ENCODE results near the gene OTUB2. TPM values are rescaled to one million over a fixed set of nuclear protein-coding genes. Genes with fewer than 3 reads are reported as not detected.

Gene OTUB2
- total and polyA plus RNA-seq, 8 donors: 0.30 to 1.3 (median 0.66) TPM

- Histone ChIP-seq H3K9me3 (no peaks in the 10 kb centered on the region), H3K4me1 (peaks cover 0 to 7% (median 0%) of the 10 kb centered on the region in 3 donors), H3K27ac (no peak overlapping the region), H3K4me3 (no peak overlapping the region), H3K36me3 (peaks cover 0 to 83% (median 63%) of the 10 kb centered on the region in 3 donors), H3K27me3 (no peaks in the 10 kb centered on the region)
- WGBS, 2 donors: 67 to 73% methylated on average over 9 of the region's 9 CpGs
- intact Hi-C loops (cut with DNase I): no loop called here
- DNase-seq: peak in 1 of 6 donors; percentile 12
- TF ChIP-seq CTCF (IDR thresholded peaks at IDR 0.05): peak in 1 of 4 donors; percentile 18
- no peak for FAIRE-seq
- peak in 2 of 4 donors; percentile 24 to 40 for ATAC-seq
These were observed 25.0 kb downstream of the OTUB2 start for GRCh38 chr14:94051115-94051514.

- no peaks in the 10 kb centered on the region for H3K27me3 ChIP-seq
- intact Hi-C loops (cut with DNase I): no loop called here
- FAIRE-seq: no peak
- H3K36me3 ChIP-seq: peaks cover 0 to 83% (median 67%) of the 10 kb centered on the region in 3 donors
- no peaks in the 10 kb centered on the region for H3K9me3 ChIP-seq
- no peak for TF ChIP-seq CTCF (IDR thresholded peaks at IDR 0.05)
- peaks cover 1 to 13% (median 5%) of the 10 kb centered on the region in 3 donors for H3K4me1 ChIP-seq
- WGBS, 2 donors: 82 to 88% methylated on average over 3 of the region's 3 CpGs
- peak in 1 of 6 donors; percentile 8 for DNase-seq
- H3K4me3 ChIP-seq: no peak overlapping the region
- ATAC-seq: no peak
- H3K27ac ChIP-seq: no peak overlapping the region
These were observed 25.6 kb downstream of the OTUB2 start for GRCh38 chr14:94051779-94052178.

GRCh38 chr14:94052199-94052598 lies 26.1 kb downstream of the OTUB2 start:
- H3K27me3 ChIP-seq: no peaks in the 10 kb centered on the region
- WGBS, 2 donors: 87 to 100% methylated on average over 1 of the region's 1 CpG
- peaks cover 6 to 17% (median 9%) of the 10 kb centered on the region in 3 donors for H3K4me1 ChIP-seq
- no peak for DNase-seq
- intact Hi-C loops (cut with DNase I): no loop called here
- H3K36me3 ChIP-seq: peaks cover 0 to 80% (median 63%) of the 10 kb centered on the region in 3 donors
- FAIRE-seq: no peak
- no peak overlapping the region for H3K27ac ChIP-seq
- TF ChIP-seq CTCF (IDR thresholded peaks at IDR 0.05): no peak
- ATAC-seq: no peak
- no peak overlapping the region for H3K4me3 ChIP-seq
- no peaks in the 10 kb centered on the region for H3K9me3 ChIP-seq

- no peak for ATAC-seq
- H3K9me3 ChIP-seq: no peaks in the 10 kb centered on the region
- FAIRE-seq: no peak
- H3K4me3 ChIP-seq: no peak overlapping the region
- intact Hi-C loops (cut with DNase I): no loop called here
- TF ChIP-seq CTCF (IDR thresholded peaks at IDR 0.05): no peak
- peaks cover 0 to 80% (median 60%) of the 10 kb centered on the region in 3 donors for H3K36me3 ChIP-seq
- no peak overlapping the region for H3K27ac ChIP-seq
- 88 to 100% methylated on average over 4 of the region's 4 CpGs for WGBS, 2 donors
- no peaks in the 10 kb centered on the region for H3K27me3 ChIP-seq
- peaks cover 10 to 22% (median 14%) of the 10 kb centered on the region in 3 donors for H3K4me1 ChIP-seq
- DNase-seq: no peak
These were observed 26.5 kb downstream of the OTUB2 start for GRCh38 chr14:94052662-94053061.

- no peak for DNase-seq
- Histone ChIP-seq H3K9me3 (no peaks in the 10 kb centered on the region), H3K27me3 (no peaks in the 10 kb centered on the region), H3K4me1 (peaks cover 25 to 39% (median 31%) of the 10 kb centered on the region in 3 donors), H3K4me3 (no peak overlapping the region), H3K36me3 (peaks cover 0 to 64% (median 46%) of the 10 kb centered on the region in 3 donors), H3K27ac (peak overlapping the region in 1 of 4 donors; percentile 8)
- FAIRE-seq: no peak
- intact Hi-C loops (cut with DNase I): no loop called here
- WGBS, 2 donors: 96 to 100% methylated on average over 1 of the region's 1 CpG
- no peak for ATAC-seq
- no peak for TF ChIP-seq CTCF (IDR thresholded peaks at IDR 0.05)
These were observed 28.3 kb downstream of the OTUB2 start for GRCh38 chr14:94054401-94054800.

Measured in pancreas (tissue), 10 donors.